HG02759 (cell line): ENCODE data around the gene CELA3B.
A peak's percentile ranks its signal among the peaks of the same experiment; 100 is the strongest.
"Not testable (repeated sequence)": the region's sequence is repeated elsewhere in the genome, so short reads cannot be mapped to it uniquely, and the experiment has no call there.

Experiments
- ATAC-seq: cut with Tn5 transposase; IDR thresholded peaks from one replicate; pipeline ENCODE4 v1.9.1; 2021; ENCODE audit warnings: mild to moderate bottlenecking, moderate library complexity; ENCODE audit not compliant: unreplicated experiment

Gene CELA3B, protein sequence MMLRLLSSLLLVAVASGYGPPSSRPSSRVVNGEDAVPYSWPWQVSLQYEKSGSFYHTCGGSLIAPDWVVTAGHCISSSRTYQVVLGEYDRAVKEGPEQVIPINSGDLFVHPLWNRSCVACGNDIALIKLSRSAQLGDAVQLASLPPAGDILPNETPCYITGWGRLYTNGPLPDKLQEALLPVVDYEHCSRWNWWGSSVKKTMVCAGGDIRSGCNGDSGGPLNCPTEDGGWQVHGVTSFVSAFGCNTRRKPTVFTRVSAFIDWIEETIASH

DNA sequence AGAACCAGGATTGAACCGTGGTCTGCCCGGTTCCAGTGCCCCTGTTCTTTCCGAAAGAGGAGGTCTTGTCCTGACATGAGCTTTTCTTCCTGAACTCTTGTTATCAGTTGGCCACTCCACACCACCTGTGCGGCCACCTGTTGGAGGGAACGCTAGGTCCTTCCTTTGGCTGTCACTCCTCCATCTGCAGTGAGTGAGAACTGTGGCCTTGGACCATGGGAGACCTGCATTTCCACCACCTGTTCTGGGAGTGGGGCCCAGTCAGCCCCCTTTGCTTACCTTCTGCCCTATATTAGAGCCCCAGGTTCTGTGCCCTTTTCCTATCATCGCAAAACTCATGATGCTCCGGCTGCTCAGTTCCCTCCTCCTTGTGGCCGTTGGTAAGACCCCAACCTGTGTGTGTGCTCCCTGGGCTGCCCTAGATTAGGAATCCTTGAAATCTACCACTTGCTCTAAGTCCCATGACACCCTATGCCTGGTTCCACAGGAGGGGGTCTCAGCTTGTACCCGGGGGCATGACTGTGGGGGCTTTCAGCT, at the start of gene CELA3B:
TSS of gene CELA3B (plus strand) at position 320 of the 537 bp plus-strand sequence. CDS start at position 338, 18 bp downstream.
- ATAC-seq, result not testable (repeated sequence)

DNA sequence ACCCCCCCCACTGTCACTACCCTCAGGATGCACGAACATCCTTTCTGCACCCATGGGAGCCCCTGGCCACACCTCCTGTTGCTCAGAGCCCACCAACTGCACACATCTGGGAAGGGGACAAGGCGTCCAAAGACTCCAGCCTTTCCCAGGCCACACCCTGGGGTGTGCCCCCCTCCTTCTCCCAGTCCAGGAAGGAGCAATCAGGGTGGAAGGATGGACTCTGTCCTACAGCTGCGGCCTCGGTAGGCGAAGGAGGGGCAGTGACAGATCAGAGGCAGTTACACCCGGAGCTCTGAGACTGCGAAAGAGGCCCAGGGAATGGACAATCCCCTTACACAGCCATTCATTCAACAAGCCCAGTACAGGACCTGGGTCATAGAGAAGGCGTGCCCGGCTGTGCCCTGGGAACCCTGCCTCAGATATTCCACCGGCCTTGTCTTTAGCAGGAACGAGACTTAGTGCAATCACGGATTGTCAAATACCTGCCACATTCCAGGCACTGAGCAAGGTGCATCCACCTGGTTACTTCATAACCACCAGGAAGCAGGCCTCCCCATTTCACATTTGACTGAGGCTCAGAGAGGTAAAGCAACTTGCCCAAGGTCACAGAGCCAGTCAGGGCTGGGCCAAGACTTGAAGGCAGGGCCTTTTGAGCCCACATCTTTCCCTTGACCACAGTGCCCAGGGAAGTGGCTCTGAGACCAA, 49.1 kb upstream of the CELA3B start:
- no peak for ATAC-seq

DNA sequence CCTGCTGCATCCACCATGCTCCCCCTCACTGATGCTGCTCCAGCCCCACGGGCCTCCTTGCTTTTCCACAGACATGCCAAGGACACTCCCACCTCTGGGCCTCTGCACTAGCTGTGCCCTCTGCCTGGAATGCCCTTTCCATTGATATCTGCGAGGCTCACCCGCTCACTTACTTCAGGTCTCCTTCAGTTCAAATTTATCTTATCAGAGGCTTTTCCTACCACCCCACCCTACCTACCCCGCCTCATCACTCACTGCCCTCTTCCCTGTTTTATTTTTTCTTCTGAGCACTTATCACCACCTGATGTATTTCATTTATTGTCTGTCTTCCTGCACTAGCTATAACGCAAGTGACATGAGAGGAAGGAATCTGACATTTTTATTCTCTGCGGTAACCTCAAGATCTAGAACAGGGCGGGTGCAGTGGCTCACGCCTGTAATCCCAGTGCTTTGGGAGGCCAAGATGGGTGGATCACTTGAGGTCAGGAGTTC, 46.7 kb upstream of the CELA3B start:
- ATAC-seq, result no peak

DNA sequence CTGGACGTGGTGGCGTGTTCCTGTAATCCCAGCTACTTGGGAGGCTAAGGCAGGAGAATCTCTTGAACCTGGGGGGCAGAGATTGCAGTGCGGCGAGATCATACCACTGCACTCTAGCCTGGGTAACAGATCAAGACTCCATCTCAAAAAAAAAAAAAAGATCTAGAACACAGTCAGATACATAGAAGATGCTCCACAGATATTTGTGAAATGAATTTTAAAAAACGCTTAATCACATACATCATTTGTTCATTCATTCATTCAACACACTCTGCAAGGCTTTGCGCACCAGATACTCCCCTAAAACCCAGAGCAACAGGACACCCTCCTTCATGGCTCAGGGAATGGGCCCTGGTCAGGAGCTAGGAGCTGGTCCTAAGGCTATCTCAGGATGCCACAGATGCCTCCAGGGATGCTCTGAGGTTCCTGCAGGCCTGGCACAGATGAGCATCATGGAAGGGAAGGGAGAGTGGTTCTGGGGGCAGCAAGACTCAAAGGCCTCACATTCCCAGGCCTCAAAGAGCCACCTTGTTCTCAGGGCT, 46.1 kb upstream of the CELA3B start:
- ATAC-seq, result no peak

DNA sequence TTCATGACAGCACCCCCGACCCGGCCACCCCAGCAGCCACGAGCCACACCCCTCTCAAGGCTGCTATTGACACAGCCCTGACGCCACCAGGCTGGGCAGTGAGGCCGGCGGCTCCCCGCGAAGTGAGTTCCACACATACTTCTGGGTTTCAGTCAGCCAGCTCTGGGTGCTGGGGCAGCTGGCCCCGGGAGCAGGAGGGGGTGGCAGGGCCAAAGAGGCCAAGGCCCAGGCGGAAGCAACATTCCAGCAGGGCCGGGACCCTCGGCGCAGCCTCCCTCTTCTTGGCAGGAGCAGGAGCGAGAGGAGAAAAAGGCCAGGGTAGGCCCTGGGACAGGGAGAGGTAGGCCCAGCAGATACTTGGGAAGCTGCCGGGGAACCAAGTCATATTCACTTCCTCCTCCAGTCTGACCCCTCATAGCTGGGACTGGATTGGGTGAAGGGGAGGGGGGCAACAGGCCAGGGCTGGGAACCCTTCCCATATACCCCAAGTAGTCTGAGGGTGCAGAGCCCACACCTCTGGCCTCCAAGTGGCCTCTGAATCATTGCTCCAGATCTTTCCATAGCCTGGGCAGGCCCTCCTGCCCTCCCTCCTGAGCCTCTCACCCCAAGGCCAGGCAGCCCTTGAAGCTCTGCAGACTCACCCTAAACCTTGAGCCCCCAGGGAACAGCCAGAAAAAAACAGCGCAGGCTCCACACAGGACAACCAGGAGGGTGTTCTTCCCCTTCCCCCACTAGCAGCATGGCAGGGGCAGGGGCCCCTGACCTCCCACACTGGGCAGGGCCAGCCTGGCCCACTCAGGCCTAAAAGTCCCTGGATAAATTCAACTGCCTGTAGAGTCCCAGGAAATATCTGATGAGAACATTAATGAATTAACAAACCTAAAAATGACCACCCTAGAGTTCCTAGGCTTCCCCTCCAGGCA, 45.4 kb upstream of the CELA3B start:
- no peak for ATAC-seq

DNA sequence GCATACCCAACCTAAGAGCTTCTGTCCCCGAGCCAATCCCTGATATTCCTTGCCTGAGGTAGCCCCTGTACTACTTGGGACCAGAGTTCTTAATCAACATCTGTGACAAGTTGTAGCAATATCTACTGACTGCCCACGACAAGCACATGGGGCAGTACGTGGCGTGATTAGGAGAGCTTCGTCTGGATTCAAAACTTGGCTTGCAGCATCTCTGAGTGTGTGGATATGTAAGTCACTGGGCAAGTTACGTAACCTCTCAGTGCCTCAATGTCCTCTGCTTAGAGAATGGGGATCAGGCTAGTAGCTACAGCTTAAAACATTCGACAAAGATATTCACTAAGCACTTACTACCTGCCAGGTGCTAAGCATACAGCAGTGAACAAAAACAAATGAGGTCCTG, 44.7 kb upstream of the CELA3B start:
- no peak for ATAC-seq

DNA sequence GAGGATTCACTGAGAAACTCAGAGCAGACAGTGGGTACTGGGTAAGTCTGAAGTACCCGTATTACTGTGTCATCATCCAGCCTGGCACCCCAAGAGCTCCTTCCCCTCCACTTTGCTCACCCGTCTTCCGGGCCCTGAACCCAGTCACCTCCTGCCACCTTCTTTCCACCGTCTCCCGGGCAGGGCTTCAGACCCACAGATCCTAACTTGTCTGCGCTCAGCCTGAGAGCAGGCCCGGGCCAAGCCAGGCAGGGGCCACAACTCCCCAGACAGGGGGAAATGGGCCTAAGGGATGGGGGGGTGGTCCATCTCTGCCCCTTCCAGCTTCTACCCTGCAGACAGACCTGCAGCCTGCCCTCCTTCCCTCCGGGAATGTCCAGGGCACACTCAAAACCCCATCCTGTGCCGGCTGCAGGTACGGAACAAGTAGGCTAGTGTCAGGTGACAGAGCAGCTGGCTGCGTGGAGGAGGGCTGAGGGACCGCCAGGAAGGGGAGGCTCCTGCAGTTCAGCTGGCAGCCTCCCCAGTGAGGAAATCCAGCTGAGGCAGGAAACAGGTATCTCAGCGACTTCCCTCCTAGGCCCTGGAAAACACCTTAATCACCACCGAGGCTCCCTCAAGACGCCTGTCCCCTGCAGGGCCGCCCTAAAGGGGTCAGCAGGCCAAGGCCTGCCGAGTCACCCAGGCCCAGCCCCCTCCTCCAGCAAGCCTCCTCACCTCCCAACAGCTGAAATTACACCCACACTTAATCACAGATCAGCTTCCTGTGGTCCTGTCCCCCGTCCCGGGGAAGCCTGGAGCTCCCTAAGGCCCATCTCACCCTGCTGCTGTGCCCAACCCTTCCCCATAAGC, 43.2 kb upstream of the CELA3B start:
- no peak for ATAC-seq

DNA sequence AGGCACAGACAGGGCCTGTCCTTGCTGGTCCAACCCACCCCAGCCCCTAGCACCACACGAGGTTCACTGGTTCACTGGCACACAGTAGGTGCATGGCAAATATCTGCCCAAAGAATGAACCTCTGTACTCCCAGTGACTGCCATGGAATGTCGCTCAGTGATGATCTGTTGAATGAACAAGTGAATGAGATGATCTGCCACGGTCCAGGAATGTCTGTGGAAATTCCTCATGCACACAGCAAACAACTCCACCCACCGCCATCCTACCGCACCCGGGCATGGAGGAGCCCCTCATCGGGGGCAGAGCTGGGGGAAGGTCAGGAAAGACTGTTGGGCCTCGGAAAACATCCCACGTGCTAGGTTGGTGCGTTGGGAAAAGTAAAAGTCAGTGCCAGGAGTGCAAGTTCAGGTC, 41.4 kb upstream of the CELA3B start:
- ATAC-seq, result no peak

DNA sequence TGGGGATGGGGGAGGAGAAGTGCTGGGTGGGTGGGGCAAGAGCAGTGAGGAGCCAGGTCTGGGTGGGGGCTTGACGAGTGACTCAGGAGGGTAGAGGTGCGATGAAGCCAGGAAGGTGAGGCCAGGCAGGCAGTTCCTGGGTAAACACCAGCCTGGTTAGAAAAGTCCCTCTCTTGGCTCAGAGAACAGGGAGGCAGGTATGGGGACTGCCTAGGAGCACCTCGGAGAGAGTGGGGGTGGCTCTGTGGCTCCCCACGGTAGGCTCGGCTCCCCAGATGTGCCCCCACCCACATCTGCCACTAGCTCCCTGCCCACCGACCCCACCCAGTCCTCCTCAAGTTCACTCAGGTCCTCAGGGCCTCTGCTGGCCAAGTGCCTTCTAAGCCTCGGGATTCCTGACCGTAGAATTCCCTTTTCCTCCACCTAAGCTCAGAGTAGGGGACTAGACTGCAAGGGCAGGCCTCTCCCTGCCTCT, 40.9 kb upstream of the CELA3B start:
- no peak for ATAC-seq

DNA sequence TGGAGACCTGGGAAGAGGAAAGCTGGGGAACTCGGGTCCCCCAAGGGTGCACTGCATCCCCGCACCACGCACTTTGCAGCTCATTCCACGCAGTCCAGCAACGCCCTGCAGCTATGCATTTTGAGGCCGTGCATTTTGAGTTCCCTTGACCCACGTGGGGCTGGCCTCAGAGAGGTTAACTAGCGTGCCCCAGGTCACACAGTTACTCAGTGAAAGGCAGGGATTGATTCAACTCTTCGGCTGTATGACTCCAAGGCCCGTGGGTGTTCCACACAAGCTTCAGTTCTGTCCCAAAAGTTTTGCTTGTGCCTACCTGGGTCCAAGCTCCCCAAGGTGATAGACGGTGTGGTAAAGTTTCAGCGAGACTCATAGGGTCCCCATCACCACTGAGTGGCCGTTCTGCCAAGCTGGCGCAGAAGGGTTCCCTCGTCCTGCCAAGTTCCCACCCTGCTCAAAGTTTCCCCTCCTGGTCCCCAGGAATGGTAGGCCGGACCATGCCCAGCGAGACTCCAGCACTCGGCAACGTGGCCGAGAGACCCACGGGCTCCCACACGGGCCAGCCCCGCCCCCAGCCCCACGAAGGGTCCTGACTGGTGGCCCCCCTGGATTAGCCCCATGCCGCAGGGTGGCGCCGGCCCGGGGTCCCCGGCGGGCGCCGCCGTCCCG, 40.3 kb upstream of the CELA3B start:
- ATAC-seq, result no peak

DNA sequence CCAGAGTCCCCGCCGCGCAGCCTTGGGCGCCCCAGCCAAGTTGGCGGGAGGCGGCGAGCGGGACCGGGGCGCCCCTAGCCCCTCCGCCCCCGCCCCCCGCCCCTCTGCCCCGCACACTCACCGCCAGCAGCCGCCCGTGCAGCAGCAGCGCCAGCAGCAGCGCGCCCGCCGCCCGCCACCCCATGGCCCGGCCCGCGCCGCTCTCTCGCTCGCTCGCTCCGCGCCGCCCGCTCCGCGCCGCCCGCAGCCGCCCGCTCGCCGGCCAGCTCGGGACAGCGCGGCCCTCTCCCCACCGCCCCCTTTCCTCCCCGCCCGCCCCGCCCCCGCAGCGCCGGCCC, 39.8 kb upstream of the CELA3B start, which contains the start of gene HSPG2:
TSS of gene HSPG2 (minus strand) at position 277 of the 338 bp plus-strand sequence. CDS start at position 184, 93 bp downstream.
- no peak for ATAC-seq

DNA sequence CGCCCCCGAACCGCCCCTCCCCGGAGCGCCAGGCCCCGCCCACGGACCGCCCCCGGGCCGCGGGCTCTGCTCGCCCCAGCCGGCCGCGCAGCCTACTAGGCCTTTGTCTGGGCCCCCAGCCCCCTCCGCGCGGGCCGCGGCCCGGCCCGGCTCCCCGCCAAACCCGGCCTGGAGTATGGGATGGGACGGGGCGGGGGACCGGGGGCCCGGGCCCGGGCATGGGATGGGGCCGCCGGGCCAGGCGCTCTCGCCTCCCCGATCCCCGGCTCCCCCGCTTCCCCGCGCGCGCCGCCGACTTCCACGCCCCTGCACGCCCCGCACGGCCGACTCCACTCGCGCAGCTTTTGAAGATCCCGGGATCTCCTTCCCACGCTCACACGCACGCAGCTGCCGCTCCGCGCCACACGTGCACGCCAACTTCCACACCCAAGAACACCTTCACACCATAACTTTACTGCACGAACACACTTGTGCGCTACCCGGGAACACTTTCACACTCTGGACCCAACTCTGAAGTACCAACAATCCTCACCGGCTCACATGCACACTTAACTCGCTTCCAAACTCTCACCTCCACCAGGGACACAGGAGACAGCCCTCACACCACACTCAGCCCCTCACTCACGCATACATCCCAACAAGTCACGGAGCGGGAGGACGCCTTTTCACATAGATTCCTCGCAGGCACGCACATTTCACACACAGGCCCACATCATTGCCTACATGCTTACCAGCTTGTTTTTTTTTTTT, 39.3 kb upstream of the CELA3B start:
- ATAC-seq, result peak; percentile 84

DNA sequence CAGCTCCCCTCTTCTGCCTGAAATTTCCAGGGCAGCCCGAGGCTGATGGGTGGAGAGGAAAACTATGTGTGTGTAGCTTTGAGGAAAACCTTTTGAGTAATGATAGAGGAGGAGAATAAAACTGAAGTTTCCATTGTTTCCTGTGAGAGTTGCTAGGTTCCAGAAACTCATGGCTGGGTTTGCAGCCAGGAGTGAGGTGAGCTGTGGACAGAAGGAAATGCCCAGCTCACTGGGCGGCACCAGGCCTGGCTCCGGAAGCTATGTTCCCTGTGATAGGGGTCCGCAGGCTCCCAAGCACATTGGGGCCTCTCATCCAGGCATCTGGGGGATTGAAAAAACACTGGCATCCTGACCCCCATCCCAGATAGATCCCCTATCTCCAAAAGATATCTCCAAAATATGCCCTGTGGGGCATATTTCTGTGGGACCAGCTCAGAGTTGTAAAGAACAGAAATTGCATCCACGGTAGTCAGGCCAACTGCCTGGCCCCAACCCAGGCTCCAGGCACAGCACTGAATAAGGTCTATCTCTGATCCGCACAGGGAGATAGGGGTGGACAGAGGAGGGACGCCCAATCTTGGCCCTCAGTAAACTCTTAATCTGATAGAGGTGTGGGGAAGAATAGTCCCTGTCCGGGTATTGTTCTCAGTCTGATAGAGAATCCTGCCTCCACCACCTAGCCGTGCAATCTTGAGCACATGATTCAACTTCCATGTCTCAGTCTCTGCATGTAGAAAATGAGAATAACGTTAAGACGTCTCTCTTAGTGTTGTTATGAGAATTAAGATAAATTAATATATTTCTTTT, 37.9 kb upstream of the CELA3B start:
- ATAC-seq, result no peak

DNA sequence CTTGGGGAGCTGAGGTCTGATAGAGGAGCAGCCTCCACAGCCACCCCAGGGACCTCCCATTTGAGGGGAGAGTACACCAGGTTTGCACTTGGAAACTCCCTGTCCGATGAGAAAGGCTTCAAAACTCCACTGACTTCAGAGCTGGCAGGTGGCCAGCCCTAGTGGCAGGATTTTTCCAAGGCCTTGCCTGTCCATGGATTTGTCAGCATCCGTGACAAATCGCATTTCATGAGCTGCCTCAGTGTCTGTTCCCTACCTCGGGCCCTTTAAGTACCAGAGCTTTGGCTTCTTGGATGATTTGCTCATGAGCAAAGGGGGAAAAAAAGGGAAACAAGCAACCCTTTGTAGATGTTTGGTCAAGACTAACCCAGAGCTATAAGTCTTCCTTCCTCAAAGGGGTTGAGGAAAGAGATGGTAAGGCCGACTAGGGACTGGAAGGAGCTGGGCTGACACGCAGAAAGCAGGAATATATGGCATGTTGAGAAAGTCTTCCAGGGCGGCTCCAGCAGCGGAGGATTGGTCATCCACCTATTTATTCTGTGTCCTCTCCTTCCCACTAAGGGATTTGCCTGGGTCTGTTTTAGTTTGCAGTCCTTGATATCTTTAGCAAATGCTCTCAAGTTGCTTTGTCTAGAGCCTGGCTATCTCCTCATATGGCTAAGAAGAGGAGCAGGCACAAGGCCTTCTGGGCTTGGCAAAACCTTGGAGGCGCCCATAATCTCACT, 37.0 kb upstream of the CELA3B start:
- ATAC-seq, result no peak

DNA sequence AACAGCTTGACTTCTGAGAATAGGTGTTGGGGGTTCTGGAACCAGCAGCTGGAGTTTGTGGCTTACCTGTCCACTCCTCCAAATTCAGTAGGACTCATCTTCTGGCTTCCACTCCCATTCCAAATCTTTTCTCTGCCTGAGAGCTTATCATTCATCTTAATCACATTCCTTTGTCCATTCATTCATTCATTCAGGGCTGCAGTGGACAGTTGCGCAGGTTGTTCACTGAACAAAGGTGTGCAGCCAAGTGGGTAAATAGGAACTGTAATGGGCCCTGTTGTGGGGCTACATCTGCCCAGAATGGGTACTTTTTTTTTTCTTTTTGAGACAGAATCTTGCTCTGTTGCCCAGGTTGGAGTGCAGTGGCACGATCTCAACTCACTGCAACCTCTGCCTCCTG, 36.3 kb upstream of the CELA3B start:
- no peak for ATAC-seq

DNA sequence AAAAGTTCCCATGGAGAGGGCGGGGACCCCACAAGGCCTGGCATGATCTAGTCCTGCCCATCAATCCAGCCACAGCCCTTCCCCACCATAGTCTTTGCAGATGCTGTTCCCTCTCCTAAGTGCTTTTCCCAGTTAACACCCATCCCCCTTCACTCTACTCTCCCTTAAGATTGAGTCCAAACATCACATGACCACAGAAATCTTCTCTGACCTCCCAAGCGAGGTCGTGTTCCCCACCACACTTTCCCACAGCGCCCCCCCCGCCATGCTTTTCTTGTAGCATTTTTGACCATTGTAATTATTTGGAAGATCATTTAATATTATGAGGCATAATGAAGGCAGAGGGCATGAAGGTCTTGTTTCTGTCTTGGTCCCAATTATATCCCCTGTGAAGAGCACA, 35.5 kb upstream of the CELA3B start:
- ATAC-seq, result no peak

DNA sequence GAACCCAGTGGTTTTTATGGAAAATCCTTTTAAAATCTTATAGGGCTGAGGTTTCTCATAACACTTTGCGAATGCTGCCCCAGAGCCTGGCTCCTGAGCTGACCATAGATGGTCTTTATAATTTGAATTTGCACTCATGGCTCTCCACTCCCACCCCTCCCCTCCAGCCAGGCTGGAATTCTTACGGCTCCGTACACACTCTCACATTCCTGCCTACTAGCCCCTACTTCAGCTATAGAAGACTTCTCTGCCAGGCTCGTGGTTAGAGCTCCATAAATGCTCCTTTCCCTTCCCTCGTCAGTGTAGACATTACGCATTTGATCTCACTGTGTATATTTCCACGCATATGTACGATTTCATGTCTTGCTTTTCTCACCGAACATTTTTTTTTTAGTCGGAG, 34.4 kb upstream of the CELA3B start:
- no peak for ATAC-seq
